Duodenal mucosa (tissue), 2 donors: Measurements from ENCODE around the gene DCXR.

ENCODE experiments used
- H3K27ac ChIP-seq: one replicate; pipeline ENCODE4 v1.7.0; 2013; ENCODE audit warnings: low read depth, low read length
- H3K27me3 ChIP-seq, 2 donors: one replicate each; pipeline ENCODE4 v1.7.0; 2013; ENCODE audit warnings: low read length in 2 of 2, control low read depth in 1 of 2; ENCODE audit not compliant: insufficient read depth in 2 of 2, control insufficient read depth in 1 of 2
- H3K36me3 ChIP-seq, 2 donors: one replicate each; pipeline ENCODE4 v1.7.0; 2013; ENCODE audit warnings: low read length in 2 of 2, control low read depth in 1 of 2; ENCODE audit not compliant: insufficient read depth in 2 of 2, control insufficient read depth in 1 of 2
- H3K4me1 ChIP-seq, 2 donors: one replicate each; pipeline ENCODE4 v1.7.0; 2013; ENCODE audit warnings: low read length in 2 of 2, control low read depth in 1 of 2; ENCODE audit not compliant: insufficient read depth in 2 of 2, control insufficient read depth in 1 of 2
- H3K4me3 ChIP-seq, 2 donors: one replicate each; pipeline ENCODE4 v1.7.0; 2013; ENCODE audit warnings: low read length in 2 of 2, low read depth in 1 of 2
- H3K9ac ChIP-seq, 2 donors: one replicate each; pipeline ENCODE4 v1.7.0; 2013; ENCODE audit warnings: low read length in 2 of 2, low read depth in 1 of 2
- H3K9me3 ChIP-seq, 2 donors: one replicate each; pipeline ENCODE4 v1.7.0; 2013; ENCODE audit warnings: low read length in 2 of 2, control low read depth in 1 of 2; ENCODE audit not compliant: control insufficient read depth in 1 of 2

Gene DCXR

DNA sequence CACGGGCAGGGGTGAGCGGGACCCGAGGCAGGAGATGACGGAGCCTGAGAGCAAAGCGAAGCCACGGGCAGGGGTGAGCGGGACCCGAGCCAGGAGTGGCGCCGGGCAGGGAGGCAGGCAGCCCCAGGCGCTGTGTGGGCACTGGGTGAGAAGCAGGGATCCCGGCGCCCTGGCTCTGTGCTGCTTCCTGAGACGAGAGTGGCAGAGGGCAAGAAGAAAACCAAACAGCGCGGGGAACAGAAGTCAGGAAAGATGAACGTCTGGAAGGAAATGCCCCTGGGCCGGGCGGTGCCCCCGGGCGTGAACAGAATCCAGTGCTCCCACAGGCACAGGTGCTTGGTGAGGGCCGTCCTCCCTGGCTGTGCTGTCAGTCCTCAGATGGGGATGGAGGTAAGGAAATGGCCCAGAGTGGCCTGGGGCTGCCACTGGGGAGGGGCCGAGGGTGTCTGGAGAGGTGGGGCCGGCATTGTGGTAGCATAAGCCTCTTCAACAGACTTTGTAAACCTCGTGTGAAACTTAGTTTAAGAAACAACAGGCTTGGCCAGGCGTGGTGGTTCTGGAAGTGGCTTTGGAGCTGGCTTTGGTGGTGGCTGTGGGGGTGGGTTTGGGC lies 50.2 kb downstream of the DCXR start:
- peaks cover 16 to 18% of the 10 kb centered on the region in 2 donors for H3K4me1 ChIP-seq
- no peak overlapping the region for H3K4me3 ChIP-seq
- H3K36me3 ChIP-seq: peaks cover 17 to 40% of the 10 kb centered on the region in 2 donors
- H3K9me3 ChIP-seq: no peaks in the 10 kb centered on the region
- H3K9ac ChIP-seq: no peak overlapping the region
- H3K27ac ChIP-seq: no peak overlapping the region
- no peaks in the 10 kb centered on the region for H3K27me3 ChIP-seq

DNA sequence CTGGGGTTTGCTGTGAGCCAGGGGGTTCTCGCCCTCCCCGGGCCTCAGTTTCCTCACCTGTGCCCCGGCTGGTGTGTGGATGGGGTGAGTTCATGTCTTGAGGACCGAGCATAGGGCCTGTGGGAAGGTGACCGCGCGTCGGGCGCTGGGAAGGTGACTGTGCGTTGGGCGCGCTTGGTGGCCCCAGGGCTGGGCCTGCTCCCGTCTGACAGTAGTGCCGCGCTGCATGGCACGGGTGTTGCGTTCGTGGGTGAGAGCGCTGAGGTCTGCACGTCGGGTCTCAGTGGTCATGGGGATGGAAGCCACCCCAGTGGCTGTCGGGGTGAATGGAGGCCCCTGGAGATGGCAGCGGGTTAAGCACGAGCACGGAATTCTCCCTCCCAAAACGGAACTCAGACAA lies 50.9 kb downstream of the DCXR start:
- no peaks in the 10 kb centered on the region for H3K27me3 ChIP-seq
- H3K4me1 ChIP-seq: peaks cover 11% of the 10 kb centered on the region in 2 donors
- H3K9me3 ChIP-seq: no peaks in the 10 kb centered on the region
- no peak overlapping the region for H3K9ac ChIP-seq
- no peak overlapping the region for H3K27ac ChIP-seq
- H3K36me3 ChIP-seq: peaks cover 17 to 40% of the 10 kb centered on the region in 2 donors
- no peak overlapping the region for H3K4me3 ChIP-seq
